Activated B cell treated with CpG ODN at 0.5 μM for 24 hours (primary cell): ENCODE measurements around the gene RIMBP2. TPM values are rescaled to one million over a fixed set of nuclear protein-coding genes. Genes with fewer than 3 reads are reported as not detected.
"Not testable (repeated sequence)": the region's sequence is repeated elsewhere in the genome, so short reads cannot be mapped to it uniquely, and the experiment has no call there.

Experiments
- ATAC-seq: fragments of 200-7000 bp; cut with Tn5 transposase; one replicate; pipeline ENCODE4 v1.10.0; 2021; ENCODE audit warnings: low read depth, mild to moderate bottlenecking, moderate library complexity
- CTCF ChIA-PET: fragments of 350-600 bp; sonication (Branson Sonifier 250); formaldehyde crosslinking; loops from one replicate; lab custom pipeline; 2021; ENCODE audit warnings: antibody characterized with exemption; lab: Charles Lee
- POLR2A ChIA-PET: fragments of 350-600 bp; sonication (Branson Sonifier 250); formaldehyde crosslinking; loops from one replicate; lab custom pipeline; 2021; ENCODE audit warnings: antibody characterized with exemption; lab: Charles Lee
- DNase-seq: peaks from one replicate; pipeline ENCODE4 v3.0.0; 2022
- H3K27ac Mint-ChIP-seq: one replicate; pipeline ENCODE4 v1.8.0; 2020; ENCODE audit warnings: mixed read lengths
- H3K27me3 Mint-ChIP-seq: one replicate; pipeline ENCODE4 v1.8.0; 2021; ENCODE audit warnings: mixed read lengths
- H3K36me3 Mint-ChIP-seq: one replicate; pipeline ENCODE4 v1.8.0; 2021; ENCODE audit warnings: low read depth, mixed read lengths
- H3K4me1 Mint-ChIP-seq: one replicate; pipeline ENCODE4 v1.8.0; 2021; ENCODE audit warnings: mixed read lengths
- H3K4me3 Mint-ChIP-seq: one replicate; pipeline ENCODE4 v1.8.0; 2020; ENCODE audit warnings: mild to moderate bottlenecking, mixed read lengths
- H3K9me3 Mint-ChIP-seq: one replicate; pipeline ENCODE4 v1.8.0; 2020; ENCODE audit warnings: mixed read lengths
- CTCF ChIP-seq: fragments of 200-600 bp; IDR thresholded peaks from one replicate; pipeline ENCODE4 v1.8.0; 2022; ENCODE audit warnings: antibody characterized with exemption, mild to moderate bottlenecking
- intact Hi-C: fragments of 100-400 bp; cut with micrococcal nuclease; formaldehyde crosslinking; loops from one replicate; pipeline ENCODE4 v1.15.1; 2024
- total RNA-seq: library from RNA; stranded (reverse); gene quantifications from 2 replicates; pipeline ENCODE4 v1.2.3, GENCODE V29; 2022

RIMBP2 gene
- total RNA-seq, 1 donor from 2014 or later, result not detected

- no peak for TF ChIP-seq CTCF
- ATAC-seq, result no peak
- no peaks in the 10 kb centered on the region for H3K4me1 Mint-ChIP-seq
- POLR2A ChIA-PET, result no interaction called here
- no peaks in the 10 kb centered on the region for H3K36me3 Mint-ChIP-seq
- no peak overlapping the region for H3K27ac Mint-ChIP-seq
- CTCF ChIA-PET, result no interaction called here
- H3K4me3 Mint-ChIP-seq, result no peak overlapping the region
- no peak for DNase-seq
- intact Hi-C loops, result no loop called here
- H3K27me3 Mint-ChIP-seq, result no peaks in the 10 kb centered on the region
- no peaks in the 10 kb centered on the region for H3K9me3 Mint-ChIP-seq
Measured at GRCh38 chr12:130589540-130590317, 126.4 kb downstream of the RIMBP2 start.

GRCh38 chr12:130588696-130589539 is 127.2 kb downstream of the RIMBP2 start:
- Mint-ChIP-seq H3K36me3 (no peaks in the 10 kb centered on the region), H3K27ac (no peak overlapping the region), H3K27me3 (no peaks in the 10 kb centered on the region), H3K4me3 (no peak overlapping the region), H3K9me3 (no peaks in the 10 kb centered on the region), H3K4me1 (no peaks in the 10 kb centered on the region)
- intact Hi-C loops, result no loop called here
- POLR2A ChIA-PET, result no interaction called here
- no peak for ATAC-seq
- CTCF ChIA-PET, result no interaction called here
- TF ChIP-seq CTCF, result no peak
- DNase-seq, result no peak

- Mint-ChIP-seq H3K4me3 (no peak overlapping the region), H3K36me3 (no peaks in the 10 kb centered on the region), H3K9me3 (no peaks in the 10 kb centered on the region), H3K27me3 (no peaks in the 10 kb centered on the region), H3K27ac (no peak overlapping the region), H3K4me1 (no peaks in the 10 kb centered on the region)
- intact Hi-C loops, result no loop called here
- DNase-seq (no peak), ATAC-seq (no peak)
- ChIA-PET CTCF (no interaction called here), POLR2A (no interaction called here)
- TF ChIP-seq CTCF, result no peak
Measured at GRCh38 chr12:130587966-130588365, 128.1 kb downstream of the RIMBP2 start.

- H3K9me3 Mint-ChIP-seq, CTCF ChIA-PET, H3K36me3 Mint-ChIP-seq, H3K27me3 Mint-ChIP-seq, H3K27ac Mint-ChIP-seq, DNase-seq, H3K4me1 Mint-ChIP-seq, H3K4me3 Mint-ChIP-seq, intact Hi-C loops, ATAC-seq, POLR2A ChIA-PET: not testable (repeated sequence)
Measured at GRCh38 chr12:130584475-130584874, 131.6 kb downstream of the RIMBP2 start.

- no peak overlapping the region for H3K4me3 Mint-ChIP-seq
- no peaks in the 10 kb centered on the region for H3K36me3 Mint-ChIP-seq
- ChIA-PET CTCF (no interaction called here), POLR2A (no interaction called here)
- H3K27me3 Mint-ChIP-seq, result no peaks in the 10 kb centered on the region
- no peak for DNase-seq
- ATAC-seq, result no peak
- H3K9me3 Mint-ChIP-seq, result no peaks in the 10 kb centered on the region
- intact Hi-C loops, result no loop called here
- no peaks in the 10 kb centered on the region for H3K4me1 Mint-ChIP-seq
- no peak for TF ChIP-seq CTCF
- no peak overlapping the region for H3K27ac Mint-ChIP-seq
Measured at GRCh38 chr12:130583800-130584199, 132.3 kb downstream of the RIMBP2 start.
